Measurements from ENCODE around the gene UBAP2L.
"Not testable (repeated sequence)": the region's sequence is repeated elsewhere in the genome, so short reads cannot be mapped to it uniquely, and the experiment has no call there.

Gene UBAP2L

GRCh38 chr1:154312229-154313065 lies 91.7 kb downstream of the UBAP2L start:
- not testable (repeated sequence) for DNase-seq

- DNase-seq: no peak
Measured at GRCh38 chr1:154313066-154313356, 92.3 kb downstream of the UBAP2L start.

GRCh38 chr1:154314226-154314625 lies 93.5 kb downstream of the UBAP2L start:
- not testable (repeated sequence) for DNase-seq

- DNase-seq: no peak
Measured at GRCh38 chr1:154316704-154317103, 95.9 kb downstream of the UBAP2L start.

- no peak for DNase-seq
Measured at GRCh38 chr1:154318386-154318785, 97.6 kb downstream of the UBAP2L start.

Measured in stimulated activated CD4-positive, alpha-beta T cell treated with anti-CD3 and anti-CD28 coated beads, Interleukin-2, amount 100 ng/mL, for 48 hours (primary cell).